DND-41 (cell line): ENCODE data around the gene RIPOR3.
"Not testable (repeated sequence)": the region's sequence is repeated elsewhere in the genome, so short reads cannot be mapped to it uniquely, and the experiment has no call there.

Source experiments
- ATAC-seq: fragments of 200-7000 bp; cut with Tn5 transposase; 3 replicates; pipeline ENCODE4 v1.9.1; 2021; ENCODE audit warnings: low read depth; ENCODE audit not compliant: insufficient read depth
- DNase-seq: peaks from one replicate; pipeline ENCODE4 v3.0.0-alpha.2; 2020
- H2AFZ ChIP-seq: 2 replicates; pipeline ENCODE4 v1.6.0; 2012; ENCODE audit warnings: low read depth, low read length
- H3K27ac ChIP-seq: 2 replicates; pipeline ENCODE4 v1.5.1; 2012; ENCODE audit warnings: low read length, inconsistent platforms
- H3K27me3 ChIP-seq: fragments of 200-600 bp; sonication (generic); 2 replicates; pipeline ENCODE4 v1.6.0; 2012; ENCODE audit warnings: low read length, mild to moderate bottlenecking, inconsistent platforms; ENCODE audit not compliant: insufficient read depth, poor library complexity
- H3K36me3 ChIP-seq: 2 replicates; pipeline ENCODE4 v1.5.1; 2012; ENCODE audit warnings: low read length, inconsistent platforms; ENCODE audit not compliant: insufficient read depth
- H3K4me1 ChIP-seq: 2 replicates; pipeline ENCODE4 v1.5.1; 2012; ENCODE audit warnings: mild to moderate bottlenecking, low read length; ENCODE audit not compliant: insufficient read depth
- H3K4me2 ChIP-seq: 2 replicates; pipeline ENCODE4 v1.6.0; 2012; ENCODE audit warnings: mild to moderate bottlenecking, moderate library complexity, low read length, inconsistent platforms; ENCODE audit not compliant: insufficient read depth
- H3K4me3 ChIP-seq, 2 experiments: fragments of 200-600 bp in 1 of 2; shearing (Covaris generic) in 1 of 2; 2 replicates each; pipeline ENCODE4 v1.5.1; 2012 to 2016; ENCODE audit warnings: inconsistent platforms in 2 of 2, low read length in 2 of 2, mild to moderate bottlenecking in 2 of 2, low read depth in 1 of 2, moderate library complexity in 1 of 2
- H3K79me2 ChIP-seq: 2 replicates; pipeline ENCODE4 v1.6.0; 2012; ENCODE audit warnings: low read length, inconsistent platforms; ENCODE audit not compliant: insufficient read depth
- H3K9ac ChIP-seq: 2 replicates; pipeline ENCODE4 v1.6.0; 2012; ENCODE audit warnings: low read depth, mild to moderate bottlenecking, inconsistent platforms, low read length, moderate library complexity
- H3K9me3 ChIP-seq: 2 replicates; pipeline ENCODE4 v1.5.1; 2012; ENCODE audit warnings: low read length, moderate library complexity, mild to moderate bottlenecking, inconsistent platforms; ENCODE audit not compliant: insufficient read depth, severe bottlenecking
- H4K20me1 ChIP-seq: 2 replicates; pipeline ENCODE4 v1.6.0; 2012; ENCODE audit warnings: low read length; ENCODE audit not compliant: insufficient read depth
- CTCF ChIP-seq: IDR thresholded peaks from 2 replicates; pipeline ENCODE4 v1.5.1; 2012; ENCODE audit warnings: borderline replicate concordance, low read length, moderate library complexity, mild to moderate bottlenecking; ENCODE audit not compliant: poor library complexity, severe bottlenecking; ENCODE audit errors: extremely low read depth
- EZH2 ChIP-seq: IDR thresholded peaks from 3 replicates; pipeline ENCODE4 v1.6.1; 2012; ENCODE audit warnings: borderline replicate concordance, low read depth, mild to moderate bottlenecking, moderate library complexity, low read length, inconsistent platforms; ENCODE audit not compliant: severe bottlenecking

RIPOR3 gene

DNA sequence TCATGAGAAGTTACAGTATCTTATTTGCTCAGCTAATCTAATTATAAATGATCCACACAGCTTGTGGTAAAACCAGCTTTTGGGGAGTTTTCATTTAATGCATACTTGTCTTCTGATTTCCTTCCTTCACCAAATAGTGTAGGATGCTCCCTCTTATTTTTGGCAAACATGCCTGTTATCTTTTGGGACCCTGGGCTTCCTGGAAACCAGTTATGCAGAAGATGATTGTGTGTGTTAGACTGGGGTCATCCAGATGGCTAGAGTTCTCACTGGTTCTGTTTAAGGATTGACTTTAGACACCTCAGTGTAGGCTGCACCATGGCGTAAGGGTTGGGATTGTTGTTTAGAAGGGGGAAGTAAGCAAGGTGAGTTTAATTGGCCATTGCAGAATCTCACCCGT, 119.9 kb downstream of the RIPOR3 start:
- H3K4me3 ChIP-seq = no peak overlapping the region
- peaks cover 82% of the 10 kb centered on the region for H3K36me3 ChIP-seq
- peaks cover 29% of the 10 kb centered on the region for H3K4me1 ChIP-seq
- H3K27ac ChIP-seq = no peak overlapping the region
- H3K4me2 ChIP-seq = no peak overlapping the region
- no peak for TF ChIP-seq EZH2
- TF ChIP-seq CTCF = no peak
- ATAC-seq (no peak), DNase-seq (no peak)
- H3K27me3 ChIP-seq = no peaks in the 10 kb centered on the region
- peaks cover 68% of the 10 kb centered on the region for H4K20me1 ChIP-seq
- H3K9me3 ChIP-seq = no peaks in the 10 kb centered on the region
- no peak overlapping the region for H2AFZ ChIP-seq
- H3K9ac ChIP-seq = no peak overlapping the region
- H3K79me2 ChIP-seq = peaks cover 17% of the 10 kb centered on the region

DNA sequence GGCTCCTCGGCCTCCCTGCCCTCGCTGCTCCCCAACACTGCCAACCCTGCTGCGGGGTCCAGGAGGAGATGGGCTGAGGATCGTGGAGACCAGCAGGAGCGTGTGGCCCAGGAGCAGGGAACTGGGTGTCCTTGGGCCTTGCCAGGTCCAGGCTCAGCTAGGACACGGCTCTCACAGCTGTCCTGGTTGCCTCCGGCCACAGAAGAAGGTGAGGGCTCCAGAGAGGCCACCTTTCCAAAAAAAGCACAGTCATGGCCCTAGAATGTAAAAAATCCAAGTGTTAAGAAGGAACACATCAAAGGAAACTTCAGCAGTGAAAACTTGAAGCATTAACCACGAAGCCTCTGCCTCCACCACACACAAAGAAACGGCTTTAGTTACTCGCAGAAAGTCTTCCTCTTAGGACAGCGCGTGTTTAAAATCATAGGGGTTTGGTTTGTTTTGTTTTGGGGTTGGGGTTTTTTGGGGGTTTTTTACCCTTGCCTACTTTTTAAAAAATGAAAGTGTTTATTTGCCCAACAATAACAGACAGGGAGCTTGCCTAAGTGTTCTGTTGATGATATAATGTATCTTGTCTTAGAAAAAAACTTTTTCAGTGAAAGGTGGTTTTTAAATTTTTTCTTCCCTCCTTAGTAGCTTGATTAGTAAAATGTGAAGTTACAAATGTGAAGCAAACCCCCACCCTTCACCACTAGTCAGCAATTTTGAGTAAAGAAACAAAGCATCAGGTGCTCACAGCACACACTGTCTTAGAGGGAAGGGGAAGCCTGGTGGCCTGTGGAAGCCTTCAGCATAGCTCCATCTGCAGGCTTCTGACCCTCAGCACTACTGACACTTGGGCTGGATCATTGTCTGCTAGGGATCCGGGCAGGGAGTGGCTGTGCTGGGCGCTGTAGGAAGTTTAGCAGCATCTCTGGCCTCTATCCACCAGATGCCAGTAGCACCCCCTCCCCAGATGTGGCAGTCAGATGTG, 121.2 kb downstream of the RIPOR3 start:
- Histone ChIP-seq H3K4me2 (peak overlapping the region; percentile 50), H3K9me3 (no peaks in the 10 kb centered on the region), H3K27ac (peak overlapping the region; percentile 70), H3K79me2 (peaks cover 17% of the 10 kb centered on the region), H3K36me3 (peaks cover 81% of the 10 kb centered on the region), H4K20me1 (peaks cover 66% of the 10 kb centered on the region), H3K9ac (peak overlapping the region; percentile 28), H3K4me1 (peaks cover 29% of the 10 kb centered on the region), H3K27me3 (no peaks in the 10 kb centered on the region), H3K4me3 (peak overlapping the region in 1 of 2 experiments; percentile 11; a peak in 1 of 4 replicates), H2AFZ (no peak overlapping the region)
- ATAC-seq (peak; percentile 89), DNase-seq (peak; percentile 63)
- peak; percentile 72 for TF ChIP-seq CTCF
- TF ChIP-seq EZH2 = no peak

DNA sequence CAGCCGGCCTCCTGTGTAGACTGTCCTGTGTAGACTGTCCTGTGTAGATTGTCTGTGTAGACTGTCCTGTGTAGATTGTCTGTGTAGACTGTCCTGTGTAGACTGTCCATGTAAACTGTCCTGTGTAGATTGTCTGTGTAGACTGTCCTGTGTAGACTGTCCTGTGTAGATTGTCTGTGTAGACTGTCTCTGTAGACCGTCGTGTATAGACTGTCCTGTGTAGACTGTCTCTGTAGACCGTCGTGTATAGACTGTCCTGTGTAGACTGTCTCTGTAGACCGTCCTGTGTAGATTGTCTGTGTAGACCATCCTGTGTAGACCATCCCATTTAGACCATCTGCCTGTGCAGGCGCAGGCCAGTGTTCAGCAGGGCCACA, 121.9 kb downstream of the RIPOR3 start:
- H3K9ac ChIP-seq, H3K27me3 ChIP-seq, DNase-seq, H3K9me3 ChIP-seq, H2AFZ ChIP-seq, H3K4me3 ChIP-seq: not testable (repeated sequence)
- Histone ChIP-seq H3K4me2 (peak overlapping the region; percentile 14; the same call in 1 of the 2 replicates), H3K79me2 (peaks cover 17% of the 10 kb centered on the region), H3K36me3 (peaks cover 81% of the 10 kb centered on the region), H3K4me1 (peaks cover 29% of the 10 kb centered on the region), H3K27ac (peak overlapping the region; percentile 70), H4K20me1 (peaks cover 60% of the 10 kb centered on the region)
- ATAC-seq = 0 out of 3 replicates have a peak, but pooled peaks have one; percentile 3

DNA sequence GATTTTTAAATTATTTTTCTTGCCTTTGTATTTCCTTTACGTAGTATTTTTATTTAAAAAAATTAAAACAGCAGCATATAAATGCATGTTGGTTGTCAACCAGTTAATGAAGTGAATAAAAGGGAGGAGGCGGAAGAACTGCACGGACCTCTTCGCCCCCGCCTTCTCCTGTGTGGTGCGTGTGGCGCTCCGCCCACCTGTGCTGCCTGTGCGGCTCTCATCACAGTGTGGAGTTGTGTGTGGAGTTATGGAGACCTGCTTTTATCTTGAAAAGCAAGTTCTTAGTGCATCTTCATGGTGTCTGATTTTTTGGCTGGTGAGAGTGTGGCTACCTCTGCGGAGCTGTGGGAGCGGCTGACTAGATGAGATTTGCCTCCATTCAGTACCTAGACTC, 122.8 kb downstream of the RIPOR3 start:
- Histone ChIP-seq H3K27me3 (no peaks in the 10 kb centered on the region), H3K4me1 (peaks cover 29% of the 10 kb centered on the region), H3K9me3 (no peaks in the 10 kb centered on the region), H3K27ac (no peak overlapping the region), H2AFZ (no peak overlapping the region), H4K20me1 (peaks cover 58% of the 10 kb centered on the region), H3K4me3 (no peak overlapping the region), H3K9ac (no peak overlapping the region), H3K4me2 (no peak overlapping the region), H3K79me2 (peaks cover 17% of the 10 kb centered on the region), H3K36me3 (peaks cover 74% of the 10 kb centered on the region)
- ATAC-seq = no peak
- TF ChIP-seq CTCF = no peak
- no peak for TF ChIP-seq EZH2
- no peak for DNase-seq
